Measurements from ENCODE around the gene CACNB2.
"Not testable (repeated sequence)": the region's sequence is repeated elsewhere in the genome, so short reads cannot be mapped to it uniquely, and the experiment has no call there.

The CACNB2 gene

GRCh38 chr10:18201877-18202276 lies 61.7 kb downstream of the CACNB2 start:
- no peak for DNase-seq (ENCODE audit: low spot score)

- no peak for DNase-seq (ENCODE audit: low spot score)
These were observed 62.6 kb downstream of the CACNB2 start for GRCh38 chr10:18202680-18203460.

GRCh38 chr10:18203471-18203870 lies 63.2 kb downstream of the CACNB2 start:
- no peak for DNase-seq (ENCODE audit: low spot score)

- no peak for DNase-seq (ENCODE audit: low spot score)
These were observed 64.0 kb downstream of the CACNB2 start for GRCh38 chr10:18204039-18204835.

GRCh38 chr10:18205098-18205834 lies 65.0 kb downstream of the CACNB2 start:
- DNase-seq (ENCODE audit: low spot score), result no peak

- not testable (repeated sequence) for DNase-seq (ENCODE audit: low spot score)
These were observed 68.0 kb downstream of the CACNB2 start for GRCh38 chr10:18208186-18208585.

GRCh38 chr10:18209241-18209640 lies 69.0 kb downstream of the CACNB2 start:
- no peak for DNase-seq (ENCODE audit: low spot score)

- DNase-seq (ENCODE audit: low spot score), result no peak
These were observed 70.5 kb downstream of the CACNB2 start for GRCh38 chr10:18210711-18211110.

- DNase-seq (ENCODE audit: low spot score), result no peak
These were observed 71.6 kb downstream of the CACNB2 start for GRCh38 chr10:18211862-18212261.

GRCh38 chr10:18213271-18213670 lies 73.0 kb downstream of the CACNB2 start:
- DNase-seq (ENCODE audit: low spot score), result no peak

- DNase-seq (ENCODE audit: low spot score), result peak; percentile 26
These were observed 74.7 kb downstream of the CACNB2 start for GRCh38 chr10:18214691-18215563.

- no peak for DNase-seq (ENCODE audit: low spot score)
These were observed 76.3 kb downstream of the CACNB2 start for GRCh38 chr10:18216482-18216881.

GRCh38 chr10:18217577-18217976 lies 77.4 kb downstream of the CACNB2 start:
- DNase-seq (ENCODE audit: low spot score), result no peak

GRCh38 chr10:18219146-18219545 lies 78.9 kb downstream of the CACNB2 start:
- no peak for DNase-seq (ENCODE audit: low spot score)

- DNase-seq (ENCODE audit: low spot score), result no peak
These were observed 80.9 kb downstream of the CACNB2 start for GRCh38 chr10:18221123-18221522.

GRCh38 chr10:18221882-18222281 lies 81.7 kb downstream of the CACNB2 start:
- no peak for DNase-seq (ENCODE audit: low spot score)

GRCh38 chr10:18222866-18223265 lies 82.6 kb downstream of the CACNB2 start:
- DNase-seq (ENCODE audit: low spot score), result no peak

GRCh38 chr10:18223898-18224297 lies 83.7 kb downstream of the CACNB2 start:
- DNase-seq (ENCODE audit: low spot score), result no peak

GRCh38 chr10:18224626-18225445 lies 84.6 kb downstream of the CACNB2 start:
- DNase-seq (ENCODE audit: low spot score), result no peak

GRCh38 chr10:18226336-18226735 lies 86.1 kb downstream of the CACNB2 start:
- DNase-seq (ENCODE audit: low spot score), result no peak

GRCh38 chr10:18229826-18230225 lies 89.6 kb downstream of the CACNB2 start:
- no peak for DNase-seq (ENCODE audit: low spot score)

All from activated CD4-positive, alpha-beta T cell treated with anti-CD3 and anti-CD28 coated beads, Interleukin-2, Interleukin-4, amounts not matched to agents 100 ng/mL and 50 ng/mL, durations not matched to agents 16 hours and 8 hours (primary cell).